Raji (cell line): ENCODE data around the gene DYNC1H1.

Experiments used
- POLR2A ChIP-seq: IDR thresholded peaks from 2 replicates; pipeline ENCODE4 v1.6.1; 2011; ENCODE audit warnings: low read depth, low read length, control low read depth; ENCODE audit not compliant: insufficient read depth

The DYNC1H1 gene

DNA sequence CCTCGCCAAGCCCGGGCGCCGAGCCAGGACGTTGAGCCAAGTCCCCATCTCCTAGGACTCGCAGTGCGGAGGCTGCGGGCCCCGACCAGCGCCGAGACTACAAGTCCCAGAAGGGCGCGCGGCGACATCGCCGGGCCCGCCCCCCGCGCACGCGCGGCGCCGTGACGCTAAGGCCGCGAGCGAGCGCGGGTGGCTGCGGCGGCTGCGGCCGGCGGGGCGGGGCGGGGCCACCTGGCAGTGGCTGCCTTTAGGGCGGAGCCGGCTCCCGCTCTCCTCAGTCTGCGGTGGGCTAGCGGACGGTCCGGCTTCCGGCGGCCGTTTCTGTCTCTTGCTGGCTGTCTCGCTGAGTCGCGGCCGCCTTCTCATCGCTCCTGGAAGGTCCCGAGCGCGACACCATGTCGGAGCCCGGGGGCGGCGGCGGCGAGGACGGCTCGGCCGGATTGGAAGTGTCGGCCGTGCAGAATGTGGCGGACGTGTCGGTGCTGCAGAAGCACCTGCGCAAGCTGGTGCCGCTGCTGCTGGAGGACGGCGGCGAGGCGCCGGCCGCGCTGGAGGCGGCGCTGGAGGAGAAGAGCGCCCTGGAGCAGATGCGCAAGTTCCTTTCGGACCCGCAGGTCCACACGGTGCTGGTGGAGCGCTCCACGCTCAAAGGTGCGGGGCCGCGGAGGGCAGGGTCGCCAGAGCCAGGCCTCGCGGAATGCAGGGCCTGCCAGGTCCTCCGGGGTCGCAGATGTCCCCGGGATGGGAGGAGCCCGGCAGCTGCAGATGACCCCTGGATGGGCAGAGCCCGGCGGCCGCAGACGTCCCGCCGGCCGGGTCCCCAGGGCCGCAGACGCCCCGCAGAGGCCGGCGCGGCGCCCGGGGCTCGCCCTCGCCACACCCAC lies at the start of gene DYNC1H1:
Gene DYNC1H1 (plus strand): TSS at position 277 of the 884 bp plus-strand sequence. CDS start 119 bp downstream, at position 396.
- TF ChIP-seq POLR2A: peak; percentile 96

- TF ChIP-seq POLR2A: no peak
These were observed 48.2 kb upstream of the DYNC1H1 start for GRCh38 chr14:101915871-101916815.

GRCh38 chr14:101916816-101917412 lies 47.5 kb upstream of the DYNC1H1 start:
- TF ChIP-seq POLR2A: no peak

- TF ChIP-seq POLR2A: no peak
These were observed 46.9 kb upstream of the DYNC1H1 start for GRCh38 chr14:101917413-101918017.

DNA sequence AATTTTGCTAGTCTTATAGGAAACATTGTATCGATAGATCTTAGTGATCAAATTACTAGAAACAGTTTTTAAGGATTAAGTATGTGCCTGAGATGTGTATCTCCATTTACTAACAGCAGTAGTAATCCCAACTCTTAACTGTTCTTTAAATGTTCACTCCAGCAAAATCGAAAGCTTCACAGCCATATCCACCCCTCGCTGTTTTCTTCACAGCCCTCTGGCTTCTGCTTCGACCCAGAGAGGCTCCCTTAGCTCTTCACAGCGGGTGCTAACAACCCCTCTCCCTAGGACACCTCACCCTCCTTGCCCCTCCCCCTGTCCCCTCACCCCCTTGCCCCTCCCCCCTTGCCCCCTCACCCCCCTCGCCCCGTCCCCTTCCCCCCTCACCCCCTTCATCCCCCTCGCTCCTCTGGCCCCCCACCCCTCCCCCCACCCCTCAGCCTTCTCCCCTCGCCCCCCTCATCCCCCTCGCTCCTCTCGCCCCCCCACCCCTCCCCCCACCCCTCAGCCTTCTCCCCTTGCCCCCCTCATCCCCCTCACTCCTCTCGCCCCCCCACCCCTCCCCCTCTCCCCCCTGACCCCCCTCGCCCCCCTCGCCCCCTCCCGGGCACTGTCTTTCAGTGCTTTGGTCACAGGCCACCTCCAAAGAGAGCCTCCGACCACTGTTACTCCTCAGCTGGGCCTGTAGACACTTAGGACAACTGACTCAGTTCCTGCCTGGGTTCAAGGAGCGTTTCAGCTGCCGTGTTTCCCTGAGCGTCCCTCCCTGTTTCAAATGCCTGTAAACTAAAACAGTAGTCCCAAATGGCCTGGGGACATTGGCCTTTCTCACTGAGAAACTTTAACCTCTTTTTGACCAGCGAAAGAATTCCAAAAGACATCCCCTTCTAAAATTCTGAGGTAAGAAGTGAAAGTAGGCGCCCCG lies 46.0 kb upstream of the DYNC1H1 start:
- TF ChIP-seq POLR2A: no peak

DNA sequence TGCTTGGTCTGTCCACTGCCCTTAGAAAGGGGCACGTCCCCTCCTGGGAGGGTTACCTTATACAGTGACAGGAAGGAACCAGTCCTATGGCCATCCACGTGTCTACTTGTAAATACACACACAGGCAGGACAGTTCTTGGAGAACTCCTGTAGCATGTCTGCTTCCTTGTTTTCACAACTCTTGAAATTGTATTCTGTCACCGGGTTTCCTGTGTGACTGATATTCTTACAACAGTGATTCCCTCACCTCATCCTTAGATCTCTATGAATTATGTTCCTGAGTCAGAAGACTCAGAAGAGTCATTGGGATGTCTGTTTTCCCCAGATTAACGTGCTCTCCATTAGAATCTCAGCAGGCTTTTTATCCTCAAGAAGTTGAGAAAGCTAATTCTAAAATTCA lies 44.1 kb upstream of the DYNC1H1 start:
- TF ChIP-seq POLR2A: no peak

- TF ChIP-seq POLR2A: no peak
These were observed 41.5 kb upstream of the DYNC1H1 start for GRCh38 chr14:101922866-101923265.

DNA sequence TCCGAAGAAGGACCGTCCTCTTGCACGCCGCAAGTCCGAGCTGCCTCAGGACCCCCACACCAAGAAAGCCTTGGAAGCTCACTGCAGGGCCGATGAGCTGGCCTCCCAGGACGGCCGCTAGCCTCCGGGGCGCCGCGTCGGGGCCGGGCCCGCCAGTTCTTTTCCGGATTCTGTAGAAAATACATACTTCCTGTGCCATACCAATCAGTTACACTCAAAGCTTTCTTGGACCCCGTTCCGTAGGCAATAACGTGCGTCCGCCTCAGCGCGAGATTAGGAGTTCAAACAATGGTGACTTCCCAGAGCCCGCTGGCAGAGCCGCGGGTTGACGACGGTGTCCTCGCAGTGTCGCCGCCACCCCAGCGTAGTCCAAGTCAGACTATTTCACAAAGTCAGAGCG lies 39.2 kb upstream of the DYNC1H1 start:
- TF ChIP-seq POLR2A: no peak

DNA sequence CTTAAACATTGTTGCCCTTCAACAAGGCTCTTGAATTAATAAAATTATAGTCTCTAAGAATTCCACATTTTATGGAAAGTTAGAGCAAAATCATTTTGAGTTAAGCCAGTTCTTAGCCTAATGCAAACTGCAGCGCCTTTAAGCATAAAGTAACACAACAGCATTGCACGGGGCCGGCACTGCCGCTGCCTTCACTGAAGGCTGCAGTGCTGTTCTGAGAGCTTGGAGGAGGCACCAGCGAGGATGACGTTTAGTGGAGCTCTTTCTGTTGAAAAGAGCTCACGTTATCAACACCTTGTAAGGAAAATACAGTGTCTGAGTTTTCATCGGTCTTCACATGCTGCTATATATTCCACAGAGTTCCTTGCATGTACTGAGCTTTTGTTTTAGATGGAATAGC lies 38.3 kb upstream of the DYNC1H1 start:
- no peak for TF ChIP-seq POLR2A

GRCh38 chr14:101926620-101927019 lies 37.8 kb upstream of the DYNC1H1 start:
- no peak for TF ChIP-seq POLR2A

DNA sequence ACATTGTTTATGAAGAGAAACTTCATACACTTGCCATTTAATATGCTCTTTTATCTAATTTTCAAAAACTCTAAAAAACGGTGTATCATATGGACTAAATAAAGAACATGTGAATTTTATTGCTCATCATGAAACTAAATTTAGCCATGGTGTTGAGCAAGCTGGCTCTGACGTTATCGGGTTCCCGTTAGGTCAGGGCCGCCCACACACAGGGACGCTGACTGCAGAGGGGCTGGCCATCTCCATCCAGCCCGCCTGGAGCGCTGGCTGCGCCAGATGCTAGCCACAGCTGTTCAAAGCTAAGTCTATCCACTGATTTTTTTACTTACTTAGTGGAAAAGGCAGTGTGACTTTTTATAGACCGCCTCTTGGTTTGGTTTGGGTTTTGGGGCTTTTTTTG lies 36.5 kb upstream of the DYNC1H1 start:
- no peak for TF ChIP-seq POLR2A

DNA sequence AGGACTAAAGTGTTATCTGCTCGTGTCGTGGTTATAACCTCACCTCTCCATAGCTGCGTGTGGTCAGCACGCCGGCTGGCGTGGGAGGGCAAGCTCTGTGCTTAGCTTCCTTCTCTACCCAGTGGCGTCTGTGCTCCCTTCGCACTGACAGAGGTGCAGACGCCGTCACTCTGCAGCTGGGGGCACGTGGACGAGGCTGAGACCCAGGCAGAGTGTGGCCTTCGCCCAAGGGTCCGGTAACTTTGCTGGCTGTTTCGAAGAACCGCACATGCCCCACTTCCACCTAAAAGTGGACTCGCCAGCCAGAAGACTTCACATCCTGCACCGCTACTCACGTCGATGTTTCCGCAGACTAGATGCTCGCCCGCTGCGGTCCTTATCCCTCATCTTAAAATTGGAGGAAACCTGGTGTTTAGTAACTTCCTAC lies 35.9 kb upstream of the DYNC1H1 start:
- no peak for TF ChIP-seq POLR2A

GRCh38 chr14:101929096-101929495 lies 35.3 kb upstream of the DYNC1H1 start:
- no peak for TF ChIP-seq POLR2A

DNA sequence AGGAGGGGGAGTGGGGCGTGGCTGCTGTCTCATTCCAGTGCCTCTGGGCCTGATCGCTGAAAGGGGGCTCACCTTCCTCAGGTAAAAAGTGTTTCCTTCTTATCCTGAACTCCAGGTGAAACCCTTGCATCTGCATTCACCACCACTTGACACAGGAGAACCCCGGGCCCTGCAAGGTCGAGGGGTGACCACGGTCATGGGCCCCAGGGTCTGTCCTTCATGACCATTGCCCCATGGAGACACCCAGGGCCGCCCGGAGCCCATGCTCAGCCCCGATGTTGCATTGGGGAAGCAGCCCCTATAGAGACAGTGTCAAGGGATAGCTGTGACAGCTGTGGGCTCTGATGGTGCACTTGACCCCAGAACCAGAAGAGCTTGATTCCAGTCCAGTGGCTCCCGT lies 34.4 kb upstream of the DYNC1H1 start:
- no peak for TF ChIP-seq POLR2A

GRCh38 chr14:101932673-101933072 lies 31.7 kb upstream of the DYNC1H1 start:
- TF ChIP-seq POLR2A: no peak
